Measurements from ENCODE around the gene LYPD1.
"Not testable (repeated sequence)": the region's sequence is repeated elsewhere in the genome, so short reads cannot be mapped to it uniquely, and the experiment has no call there.

Gene LYPD1, protein sequence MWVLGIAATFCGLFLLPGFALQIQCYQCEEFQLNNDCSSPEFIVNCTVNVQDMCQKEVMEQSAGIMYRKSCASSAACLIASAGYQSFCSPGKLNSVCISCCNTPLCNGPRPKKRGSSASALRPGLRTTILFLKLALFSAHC
- 0 to 0.04 (median 0) reads per million in 3 experiments for total RNA-seq

GRCh38 chr2:132669908-132670495 lies at the start of gene LYPD1:
Gene LYPD1 (minus strand): TSS chr2:132670205. CDS start chr2:132669932, 273 bp downstream.
- DNase-seq: no peak

DNA sequence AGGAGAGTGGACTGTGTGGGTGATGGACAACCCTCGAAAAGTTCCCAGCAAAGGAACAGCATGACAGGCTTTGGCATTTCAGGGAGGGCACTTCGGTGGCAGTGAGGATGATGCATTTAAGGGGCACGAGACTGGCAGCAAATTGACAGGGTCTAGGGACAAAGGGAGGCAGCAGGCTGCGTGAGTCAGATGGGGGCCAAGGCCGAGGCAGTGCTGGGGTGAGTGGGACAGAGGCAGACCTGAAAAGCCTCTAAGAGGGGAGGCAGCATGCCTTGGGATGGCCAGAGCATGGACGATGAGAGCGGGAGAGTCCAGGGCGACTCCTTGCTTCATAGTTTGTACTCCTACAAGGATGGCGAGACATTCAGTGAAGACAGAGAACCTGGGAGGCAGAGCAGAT lies 49.5 kb upstream of the LYPD1 start:
- no peak for DNase-seq

- no peak for DNase-seq
Measured at GRCh38 chr2:132716954-132717353, 46.9 kb upstream of the LYPD1 start.

GRCh38 chr2:132715386-132716351 lies 45.7 kb upstream of the LYPD1 start:
- no peak for DNase-seq

- no peak for DNase-seq
Measured at GRCh38 chr2:132703396-132703795, 33.4 kb upstream of the LYPD1 start.

- DNase-seq: no peak
Measured at GRCh38 chr2:132701810-132702209, 31.8 kb upstream of the LYPD1 start.

DNA sequence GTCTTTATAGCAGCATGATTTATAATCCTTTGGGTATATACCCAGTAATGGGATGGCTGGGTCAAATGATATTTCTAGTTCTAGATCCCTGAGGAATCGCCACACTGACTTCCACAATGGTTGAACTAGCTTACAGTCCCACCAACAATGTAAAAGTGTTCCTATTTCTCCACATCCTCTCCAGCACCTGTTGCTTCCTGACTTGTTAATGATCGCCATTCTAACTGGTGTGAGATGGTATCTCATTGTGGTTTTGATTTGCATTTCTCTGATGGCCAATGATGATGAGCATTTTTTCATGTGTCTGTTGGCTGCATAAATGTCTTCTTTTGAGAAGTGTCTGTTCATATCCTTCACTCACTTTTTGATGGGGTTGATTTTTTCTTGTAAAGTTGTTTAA lies 29.8 kb upstream of the LYPD1 start:
- not testable (repeated sequence) for DNase-seq

DNA sequence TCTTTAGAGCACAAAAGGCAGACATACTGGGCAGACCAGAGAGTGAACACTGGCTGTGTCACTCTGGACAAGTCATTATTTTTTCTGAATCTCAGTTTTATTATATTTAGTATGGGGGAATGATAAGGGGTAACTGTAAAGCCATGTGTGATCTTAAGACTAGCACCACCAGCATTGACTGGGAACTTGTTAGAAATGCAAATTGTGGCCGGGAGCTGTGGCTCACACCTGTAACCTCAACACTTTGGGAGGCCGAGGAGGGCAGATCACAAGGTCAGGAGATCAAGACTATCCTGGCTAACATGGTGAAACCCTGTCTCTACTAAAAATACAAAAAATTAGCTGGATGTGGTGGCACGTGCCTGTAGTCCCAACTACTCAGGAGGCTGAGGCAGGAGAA lies 28.3 kb upstream of the LYPD1 start:
- not testable (repeated sequence) for DNase-seq

- no peak for DNase-seq
Measured at GRCh38 chr2:132697556-132698205, 27.7 kb upstream of the LYPD1 start.

DNA sequence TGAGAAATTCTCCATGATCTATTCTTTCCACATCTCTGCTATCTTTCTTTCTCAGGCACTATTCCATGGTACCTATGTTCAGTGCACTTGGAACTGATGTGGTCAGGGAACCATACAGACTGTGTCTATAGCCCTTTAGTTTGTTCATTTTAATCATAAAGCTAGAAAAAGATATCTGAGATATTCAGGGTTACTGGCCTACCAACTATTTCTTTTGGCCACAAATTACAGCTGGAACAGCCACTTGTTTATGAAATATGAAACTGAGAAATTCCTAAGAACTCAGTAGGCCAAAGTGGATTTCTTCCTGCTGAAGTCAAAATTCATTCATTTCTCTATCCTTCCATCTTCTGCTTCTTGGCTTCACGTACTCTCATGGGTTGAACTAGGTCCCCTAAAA lies 22.8 kb upstream of the LYPD1 start:
- DNase-seq: no peak

DNA sequence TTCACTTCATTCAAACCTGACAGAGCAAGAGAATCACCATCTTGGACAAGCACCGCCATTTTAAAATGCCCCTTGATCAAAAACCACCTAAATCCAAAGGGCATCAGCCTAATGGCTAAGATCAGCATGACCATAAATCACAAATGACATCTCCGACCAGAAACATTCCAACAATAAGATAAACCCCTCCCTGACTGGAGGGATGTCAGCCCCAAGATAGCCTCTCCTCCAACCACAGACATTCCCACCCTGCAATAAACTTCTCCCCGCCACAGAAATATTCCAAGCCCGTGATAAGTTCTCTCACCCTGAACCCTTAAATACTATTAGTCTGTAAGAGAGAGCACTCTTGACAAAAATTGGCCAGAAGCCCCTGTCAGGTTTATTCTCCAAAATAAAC lies 21.6 kb upstream of the LYPD1 start:
- no peak for DNase-seq

- DNase-seq: no peak
Measured at GRCh38 chr2:132690664-132691303, 20.8 kb upstream of the LYPD1 start.

DNA sequence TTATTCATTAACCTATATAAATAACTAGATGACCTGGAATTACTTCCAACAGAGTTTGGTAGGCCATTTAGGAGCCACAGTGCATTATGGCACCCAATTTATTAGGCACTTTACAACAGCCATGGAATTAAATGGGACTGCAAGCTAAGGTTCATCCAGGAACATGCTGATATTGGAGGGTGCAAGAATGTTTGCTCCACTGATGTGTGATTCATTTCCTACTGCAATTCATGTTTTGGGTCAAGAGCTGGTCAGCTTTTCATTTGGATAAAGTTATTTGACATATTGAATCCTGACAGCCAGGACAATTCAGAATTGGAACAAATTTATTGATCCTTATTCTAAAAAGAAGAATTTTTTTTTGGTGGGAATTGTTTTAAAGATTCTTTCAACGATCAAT lies 11.8 kb upstream of the LYPD1 start:
- DNase-seq: no peak

DNA sequence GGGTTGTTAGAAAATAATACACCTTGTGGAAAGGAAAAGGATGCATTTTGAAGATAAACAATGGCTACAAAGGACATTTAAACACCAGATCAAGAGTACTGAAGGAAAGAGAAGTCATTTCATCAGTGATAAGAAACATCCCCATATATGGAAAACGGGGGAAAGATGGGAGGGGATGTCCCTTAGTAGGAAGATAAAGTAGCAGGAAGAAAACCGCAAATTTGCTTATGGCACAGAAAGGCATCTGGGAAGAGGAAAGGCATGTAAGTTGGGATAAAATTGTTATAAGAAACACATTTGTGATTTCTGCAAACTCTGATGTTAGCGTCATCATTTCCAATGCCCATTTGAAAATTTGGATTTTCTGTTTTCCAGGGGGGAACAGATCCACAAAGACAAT lies 10.5 kb upstream of the LYPD1 start:
- DNase-seq: no peak

- no peak for DNase-seq
Measured at GRCh38 chr2:132678483-132678882, 8.5 kb upstream of the LYPD1 start.

GRCh38 chr2:132677661-132678060 lies 7.7 kb upstream of the LYPD1 start:
- no peak for DNase-seq

DNA sequence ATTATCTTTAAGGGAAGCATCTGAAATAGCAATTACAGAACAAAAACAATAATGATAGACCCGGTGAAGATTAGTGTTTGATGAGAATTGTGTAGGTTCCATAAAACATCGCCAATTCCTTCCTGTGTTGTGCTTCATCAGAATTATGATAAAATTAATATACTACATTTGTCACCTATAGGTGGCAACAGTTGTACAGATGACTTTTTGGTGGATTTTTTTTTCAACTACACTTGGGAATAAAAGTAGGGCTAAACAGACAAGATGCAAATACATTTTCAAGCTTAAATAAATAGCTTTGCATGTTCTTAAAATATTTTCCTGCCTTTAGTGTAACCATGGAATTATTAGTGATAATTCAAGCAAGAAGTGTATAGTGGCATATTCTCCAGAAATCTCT lies 7.0 kb upstream of the LYPD1 start:
- no peak for DNase-seq

- no peak for DNase-seq
Measured at GRCh38 chr2:132671151-132671835, 1.3 kb upstream of the LYPD1 start.

GRCh38 chr2:132670496-132671150 lies 618 bp upstream of the LYPD1 start:
- no peak for DNase-seq

GRCh38 chr2:132668987-132669907 lies 758 bp downstream of the LYPD1 start:
- no peak for DNase-seq
